Endothelial cell of umbilical vein (primary cell): Measurements from ENCODE around the gene STARD5. TPM values are rescaled to one million over a fixed set of nuclear protein-coding genes. Genes with fewer than 3 reads are reported as not detected.

Experiments used
- BruUV-seq: library from RNA; stranded (reverse); fragments of 400-500 nt; replicated peaks from 2 replicates; lab custom pipeline; 2021; lab: Mats Ljungman, UMichigan
- CTCF ChIA-PET: fragments of 300-600, 350-600 bp; sonication (Branson Sonifier 250); formaldehyde crosslinking; loops from one replicate; lab custom pipeline; 2021; ENCODE audit warnings: antibody characterized with exemption, inconsistent platforms; lab: Charles Lee
- POLR2A ChIA-PET: fragments of 300-600, 350-600 bp; sonication (Branson Sonifier 250); formaldehyde crosslinking; loops from one replicate; lab custom pipeline; 2021; ENCODE audit warnings: antibody characterized with exemption, inconsistent platforms; lab: Charles Lee
- DNase-seq: peaks from one replicate; pipeline ENCODE4 v3.0.0-alpha.2; 2011; ENCODE audit warnings: low read depth, low spot score
- FAIRE-seq: peaks from 2 replicates; lab custom pipeline; 2011; peaks lifted over from hg19 to GRCh38; lab: Jason Lieb, UNC
- H2AFZ ChIP-seq: 2 replicates; pipeline ENCODE4 v1.6.0; 2012; ENCODE audit warnings: low read depth, low read length, control low read depth, inconsistent platforms
- H3K27ac ChIP-seq: 2 replicates; pipeline ENCODE4 v1.5.1; 2011; ENCODE audit warnings: low read depth, mild to moderate bottlenecking, control low read depth, low read length, moderate library complexity; ENCODE audit not compliant: insufficient read depth
- H3K27me3 ChIP-seq, 2 experiments: 2 replicates each; pipeline versions ENCODE4 v1.6.0 to v1.6.1; 2011; ENCODE audit warnings: low read length in 2 of 2, mixed read lengths in 1 of 2; ENCODE audit not compliant: control insufficient read depth in 2 of 2, insufficient read depth in 2 of 2
- H3K36me3 ChIP-seq, 2 experiments: 2 replicates in 1 of 2; 3 replicates in 1 of 2; pipeline ENCODE4 v1.5.1; 2011; ENCODE audit warnings: low read length in 2 of 2, mild to moderate bottlenecking in 1 of 2, moderate library complexity in 1 of 2; ENCODE audit not compliant: control insufficient read depth in 2 of 2, insufficient read depth in 2 of 2; ENCODE audit errors: extremely low read depth in 1 of 2
- H3K4me1 ChIP-seq: 3 replicates; pipeline ENCODE4 v1.5.1; 2011; ENCODE audit warnings: mild to moderate bottlenecking, low read length; ENCODE audit not compliant: control insufficient read depth, insufficient read depth; ENCODE audit errors: extremely low read depth
- H3K4me2 ChIP-seq: 2 replicates; pipeline ENCODE4 v1.6.1; 2011; ENCODE audit warnings: low read length, control low read depth, mixed read lengths; ENCODE audit not compliant: insufficient read depth
- H3K4me3 ChIP-seq, 3 experiments: fragments of 200-600 bp in 1 of 3; sonication (generic), shearing (Covaris generic) in 1 of 3; replicated peaks in 1 of 3; 2 replicates each; pipeline ENCODE4 v1.5.1; 2011 to 2016; ENCODE audit warnings: control low read depth in 3 of 3, low read length in 3 of 3, mild to moderate bottlenecking in 2 of 3, inconsistent platforms in 1 of 3, low read depth in 1 of 3, moderate library complexity in 1 of 3; ENCODE audit not compliant: insufficient read depth in 1 of 3
- H3K79me2 ChIP-seq: 2 replicates; pipeline ENCODE4 v1.6.0; 2012; ENCODE audit warnings: low read length, inconsistent platforms; ENCODE audit not compliant: control insufficient read depth, insufficient read depth
- H3K9ac ChIP-seq: replicated peaks from 2 replicates; pipeline ENCODE3; 2011; ENCODE audit warnings: low read length, control low read depth; ENCODE audit not compliant: insufficient read depth; ENCODE audit errors: extremely low read depth
- H3K9me1 ChIP-seq: replicated peaks from 3 replicates; pipeline ENCODE4 v1.6.0; 2011; ENCODE audit warnings: mild to moderate bottlenecking, low read length; ENCODE audit not compliant: control insufficient read depth, insufficient read depth; ENCODE audit errors: extremely low read depth
- H3K9me3 ChIP-seq: replicated peaks from 2 replicates; pipeline ENCODE4 v1.5.1; 2012; ENCODE audit warnings: low read length, inconsistent platforms; ENCODE audit not compliant: control insufficient read depth, insufficient read depth
- H4K20me1 ChIP-seq: replicated peaks from 2 replicates; pipeline ENCODE3; 2011; ENCODE audit warnings: mild to moderate bottlenecking, low read length; ENCODE audit not compliant: control insufficient read depth, insufficient read depth; ENCODE audit errors: extremely low read depth
- CTCF ChIP-seq, 2 donors: IDR thresholded peaks; 1 replicate in 1 of 2; 2 replicates in 1 of 2; pipeline ENCODE4 v1.5.1; 2011; ENCODE audit warnings: low read length in 2 of 2, mild to moderate bottlenecking in 2 of 2, moderate library complexity in 2 of 2, control low read depth in 1 of 2, inconsistent platforms in 1 of 2, low read depth in 1 of 2; ENCODE audit not compliant: insufficient read depth in 1 of 2; ENCODE audit errors: extremely low read depth in 1 of 2
- EZH2 ChIP-seq: IDR thresholded peaks from 2 replicates; pipeline ENCODE4 v1.6.1; 2012; ENCODE audit warnings: borderline replicate concordance, low read depth, mild to moderate bottlenecking, moderate library complexity, low read length, inconsistent platforms; ENCODE audit not compliant: severe bottlenecking
- FOS ChIP-seq: IDR thresholded peaks from 2 replicates; pipeline ENCODE4 v1.6.1; 2011; ENCODE audit warnings: mild to moderate bottlenecking, low read length, moderate library complexity, borderline replicate concordance; ENCODE audit not compliant: insufficient read depth
- GATA2 ChIP-seq: IDR thresholded peaks from 2 replicates; pipeline ENCODE4 v1.7.0; 2011; ENCODE audit warnings: low read depth, mild to moderate bottlenecking, moderate library complexity, mixed read lengths, low read length; ENCODE audit not compliant: insufficient read length, insufficient read depth
- JUN ChIP-seq: IDR thresholded peaks from 2 replicates; pipeline ENCODE4 v1.6.1; 2011; ENCODE audit warnings: borderline replicate concordance, low read depth; ENCODE audit not compliant: insufficient read length, insufficient read depth
- MAX ChIP-seq: IDR thresholded peaks from 2 replicates; pipeline ENCODE4 v1.6.1; 2011; ENCODE audit not compliant: insufficient read depth, insufficient read length
- MYC ChIP-seq: IDR thresholded peaks from one replicate; pipeline ENCODE4 v1.6.1; 2011; ENCODE audit warnings: mild to moderate bottlenecking, low read depth, low read length
- POLR2A ChIP-seq: IDR thresholded peaks from 2 replicates; pipeline ENCODE4 v1.6.1; 2012; ENCODE audit warnings: low read depth, mild to moderate bottlenecking, control low read depth, low read length
- POLR2AphosphoS5 ChIP-seq: IDR thresholded peaks from 2 replicates; pipeline ENCODE4 v1.6.1; 2012; ENCODE audit warnings: low read depth, mild to moderate bottlenecking, control low read depth, low read length, moderate library complexity; ENCODE audit not compliant: insufficient read depth
- dilution Hi-C: fragments of 300-500 bp; cut with MboI; formaldehyde crosslinking; loops from one replicate; pipeline ENCODE4 v1.15.0; 2019; ENCODE audit warnings: low sequenced_read_pairs; ENCODE audit not compliant: extremely low pct_ligation_motif_present
- intact Hi-C: fragments of 100-400 bp; cut with micrococcal nuclease; formaldehyde crosslinking; loops from one replicate; pipeline ENCODE4 v1.10.0; 2022
- polyA plus RNA-seq, 4 experiments: library from polyadenylated mRNA; depleted of rRNA in 3 of 4; stranded (reverse) in 3 of 4; unstranded in 1 of 4; fragments of >200 nt; gene quantifications; 2 replicates each; pipeline versions ENCODE4 v1.2.1 to v1.2.3, GENCODE V29; 2011 to 2012; ENCODE audit warnings: missing spikeins in 1 of 4
- total RNA-seq: library from RNA; stranded (reverse); gene quantifications from 2 replicates; pipeline ENCODE4 v1.2.3, GENCODE V29; 2021

STARD5 gene
- total and polyA plus RNA-seq, 2 donors (not counting 3 experiments of a cell fraction or from before 2014, with no cell fraction given) = 2.2 to 3.0 TPM

- peaks cover 5% of the 10 kb centered on the region for H3K4me1 ChIP-seq
- ChIA-PET CTCF (interaction anchor here (1.4 to 5.7 kb wide), 6 partner anchors 9 to 299 kb away, joined by 4 to 472 read pairs (median 102); no protein-coding TSS in a partner anchor), POLR2A (no interaction called here)
- dilution Hi-C loops (no loop called here), intact Hi-C loops (no loop called here)
- H3K4me2 ChIP-seq = no peak overlapping the region
- BruUV-seq = no TSS peak
- no peak overlapping the region for H2AFZ ChIP-seq
- no peaks in the 10 kb centered on the region for H4K20me1 ChIP-seq
- H3K9me1 ChIP-seq = no peaks in the 10 kb centered on the region
- no peaks in the 10 kb centered on the region for H3K9me3 ChIP-seq
- FAIRE-seq (no peak), DNase-seq (no peak)
- no peaks in the 10 kb centered on the region for H3K79me2 ChIP-seq
- H3K36me3 ChIP-seq = no peaks in the 10 kb centered on the region
- no peak for TF ChIP-seq EZH2
- TF ChIP-seq CTCF (IDR thresholded peaks at IDR 0.05; ENCODE audit: extremely low read depth in 1 of 2, insufficient read depth in 1 of 2, low read depth in 1 of 2, low read length in 2 of 2) = no peak
- no peak for TF ChIP-seq FOS
- H3K27ac ChIP-seq = no peak overlapping the region
- no peak overlapping the region for H3K9ac ChIP-seq
- H3K4me3 ChIP-seq = no peak overlapping the region
- peaks cover 5 to 6% of the 10 kb centered on the region in 2 experiments for H3K27me3 ChIP-seq
These were observed 54.9 kb downstream of the STARD5 start for GRCh38 chr15:81268881-81269601.

- TF ChIP-seq MYC (no peak), POLR2A (no peak), JUN (no peak), GATA2 (no peak), MAX (no peak), EZH2 (no peak), CTCF (IDR thresholded peaks at IDR 0.05; ENCODE audit: extremely low read depth in 1 of 2, insufficient read depth in 1 of 2, low read depth in 1 of 2, low read length in 2 of 2) (no peak), FOS (no peak), POLR2AphosphoS5 (no peak)
- H3K9me1 ChIP-seq = no peaks in the 10 kb centered on the region
- POLR2A ChIA-PET = no interaction called here
These were observed 55.6 kb downstream of the STARD5 start for GRCh38 chr15:81268340-81268739.

More at GRCh38 chr15:81268340-81268739, 55.6 kb downstream of the STARD5 start:
- Histone ChIP-seq H3K4me1 (peaks cover 5% of the 10 kb centered on the region), H3K4me3 (no peak overlapping the region), H4K20me1 (no peaks in the 10 kb centered on the region), H3K9ac (no peak overlapping the region), H3K36me3 (no peaks in the 10 kb centered on the region), H3K4me2 (no peak overlapping the region), H2AFZ (no peak overlapping the region), H3K27me3 (peaks cover 3 to 6% of the 10 kb centered on the region in 2 experiments), H3K79me2 (no peaks in the 10 kb centered on the region), H3K9me3 (no peaks in the 10 kb centered on the region), H3K27ac (no peak overlapping the region)
- no TSS peak for BruUV-seq
- dilution Hi-C loops = no loop called here
- DNase-seq (no peak), FAIRE-seq (no peak)
- CTCF ChIA-PET = interaction anchor here (0.7 to 5.7 kb wide), 9 partner anchors 8 to 298 kb away, joined by 3 to 472 read pairs (median 5); no protein-coding TSS in a partner anchor
- intact Hi-C loops = no loop called here
